Activated naive CD4-positive, alpha-beta T cell treated with anti-CD3 and anti-CD28 coated beads, Interleukin-2, amount 10 ng/mL, durations not matched to agents 7 days and 5 days (primary cell): Measurements from ENCODE around the gene LCE3E.
A peak's percentile ranks its signal among the peaks of the same experiment; 100 is the strongest.
"Not testable (repeated sequence)": the region's sequence is repeated elsewhere in the genome, so short reads cannot be mapped to it uniquely, and the experiment has no call there.

ENCODE experiments used
- CTCF ChIA-PET: fragments of 350-600 bp; sonication (Branson Sonifier 250); formaldehyde crosslinking; loops from one replicate; lab custom pipeline; 2021; ENCODE audit warnings: antibody characterized with exemption; lab: Charles Lee
- DNase-seq: peaks from one replicate; pipeline ENCODE4 v3.0.0-alpha.2; 2020
- H3K27ac Mint-ChIP-seq: one replicate; pipeline ENCODE4 v1.8.0; 2021; ENCODE audit warnings: mild to moderate bottlenecking, moderate library complexity, mixed read lengths
- H3K27me3 Mint-ChIP-seq: one replicate; pipeline ENCODE4 v1.8.0; 2021; ENCODE audit warnings: mild to moderate bottlenecking, mixed read lengths
- H3K36me3 Mint-ChIP-seq: one replicate; pipeline ENCODE4 v1.8.0; 2021; ENCODE audit warnings: mixed read lengths
- H3K4me1 Mint-ChIP-seq: one replicate; pipeline ENCODE4 v1.8.0; 2021; ENCODE audit warnings: mixed read lengths
- H3K4me3 Mint-ChIP-seq: one replicate; pipeline ENCODE4 v1.8.0; 2021; ENCODE audit warnings: mild to moderate bottlenecking, moderate library complexity, mixed read lengths
- H3K9me3 Mint-ChIP-seq: one replicate; pipeline ENCODE4 v1.8.0; 2021; ENCODE audit warnings: mixed read lengths

Gene LCE3E

GRCh38 chr1:152566681-152567080, at the start of gene LCE3E:
TSS of gene LCE3E (minus strand) at chr1:152566780. CDS start at chr1:152566208, 572 bp downstream.
- no peaks in the 10 kb centered on the region for H3K36me3 Mint-ChIP-seq
- no peaks in the 10 kb centered on the region for H3K9me3 Mint-ChIP-seq
- no peak within 1 kb of the TSS for H3K27ac Mint-ChIP-seq
- H3K4me1 Mint-ChIP-seq: no peaks in the 10 kb centered on the region
- H3K4me3 Mint-ChIP-seq: no peak within 1 kb of the TSS
- peaks cover 16% of the 10 kb centered on the region for H3K27me3 Mint-ChIP-seq
- CTCF ChIA-PET: no interaction called here
- no peak for DNase-seq

- Mint-ChIP-seq H3K27ac (no peak within 1 kb of the TSS), H3K4me1 (no peaks in the 10 kb centered on the region), H3K4me3 (no peak within 1 kb of the TSS), H3K36me3 (no peaks in the 10 kb centered on the region), H3K27me3 (no peaks in the 10 kb centered on the region), H3K9me3 (peaks cover 2% of the 10 kb centered on the region)
- DNase-seq: no peak
- CTCF ChIA-PET: no interaction called here
Observed at GRCh38 chr1:152613511-152613910, 46.9 kb upstream of the LCE3E start, which contains the start of gene LCE3B. TSS of gene LCE3B (plus strand) at chr1:152613811. CDS start at chr1:152613811, 0 bp downstream.

GRCh38 chr1:152599934-152600333, 33.4 kb upstream of the LCE3E start, which contains the start of gene LCE3C:
TSS of gene LCE3C (plus strand) at chr1:152600234. CDS start at chr1:152600732, 498 bp downstream.
- no peak within 1 kb of the TSS for H3K4me3 Mint-ChIP-seq
- H3K27me3 Mint-ChIP-seq: no peaks in the 10 kb centered on the region
- H3K4me1 Mint-ChIP-seq: no peaks in the 10 kb centered on the region
- no peak within 1 kb of the TSS for H3K27ac Mint-ChIP-seq
- CTCF ChIA-PET: no interaction called here
- no peak for DNase-seq
- H3K9me3 Mint-ChIP-seq: no peaks in the 10 kb centered on the region
- H3K36me3 Mint-ChIP-seq: no peaks in the 10 kb centered on the region

- Mint-ChIP-seq H3K27ac (no peak overlapping the region), H3K4me1 (no peaks in the 10 kb centered on the region), H3K4me3 (no peak overlapping the region), H3K27me3 (no peaks in the 10 kb centered on the region), H3K36me3 (no peaks in the 10 kb centered on the region), H3K9me3 (no peaks in the 10 kb centered on the region)
- CTCF ChIA-PET: no interaction called here
- no peak for DNase-seq
Observed at GRCh38 chr1:152596986-152597385, 30.4 kb upstream of the LCE3E start.

- Mint-ChIP-seq H3K36me3 (no peaks in the 10 kb centered on the region), H3K9me3 (no peaks in the 10 kb centered on the region)
- CTCF ChIA-PET: no interaction called here
Observed at GRCh38 chr1:152585586-152585985, 19.0 kb upstream of the LCE3E start.

GRCh38 chr1:152582647-152583046, 16.1 kb upstream of the LCE3E start:
- H3K36me3 Mint-ChIP-seq: no peaks in the 10 kb centered on the region
- H3K9me3 Mint-ChIP-seq: no peaks in the 10 kb centered on the region
- H3K4me3 Mint-ChIP-seq: no peak overlapping the region
- CTCF ChIA-PET: no interaction called here
- H3K27me3 Mint-ChIP-seq: peaks cover 11% of the 10 kb centered on the region
- no peaks in the 10 kb centered on the region for H3K4me1 Mint-ChIP-seq
- no peak overlapping the region for H3K27ac Mint-ChIP-seq
- no peak for DNase-seq

More at GRCh38 chr1:152585586-152585985, 19.0 kb upstream of the LCE3E start:
- Mint-ChIP-seq H3K4me1 (no peaks in the 10 kb centered on the region), H3K4me3 (no peak overlapping the region), H3K27me3 (peaks cover under 1% of the 10 kb centered on the region), H3K27ac (no peak overlapping the region)
- DNase-seq: no peak

GRCh38 chr1:152580433-152580832, 13.9 kb upstream of the LCE3E start, which contains the start of gene LCE3D:
TSS of gene LCE3D (minus strand) at chr1:152580516. CDS start at chr1:152579936, 580 bp downstream.
- no peak within 1 kb of the TSS for H3K27ac Mint-ChIP-seq
- H3K27me3 Mint-ChIP-seq: peaks cover 11% of the 10 kb centered on the region
- H3K4me1 Mint-ChIP-seq: no peaks in the 10 kb centered on the region
- DNase-seq: no peak
- H3K4me3 Mint-ChIP-seq: no peak within 1 kb of the TSS
- no peaks in the 10 kb centered on the region for H3K9me3 Mint-ChIP-seq
- CTCF ChIA-PET: interaction anchor here (1.9 kb wide), 1 partner anchor 38 kb away, joined by 4 read pairs; no protein-coding TSS in a partner anchor
- no peaks in the 10 kb centered on the region for H3K36me3 Mint-ChIP-seq

- CTCF ChIA-PET: interaction anchor here (1.3 to 1.9 kb wide), 2 partner anchors 38 to 44 kb away, joined by 3 to 4 read pairs; partner anchors contain the start of gene LCE3A
Observed at GRCh38 chr1:152579526-152579925, 12.9 kb upstream of the LCE3E start.

GRCh38 chr1:152577168-152577567, 10.6 kb upstream of the LCE3E start:
- DNase-seq: peak; percentile 10
- Mint-ChIP-seq H3K27me3 (peaks cover 28% of the 10 kb centered on the region), H3K27ac (no peak overlapping the region), H3K4me3 (no peak overlapping the region), H3K36me3 (no peaks in the 10 kb centered on the region), H3K4me1 (no peaks in the 10 kb centered on the region), H3K9me3 (no peaks in the 10 kb centered on the region)
- CTCF ChIA-PET: interaction anchor here (1.3 kb wide), 1 partner anchor 46 kb away, joined by 4 read pairs; the partner anchor contains the start of gene LCE3A

More at GRCh38 chr1:152579526-152579925, 12.9 kb upstream of the LCE3E start:
- H3K27me3 Mint-ChIP-seq: peaks cover 11% of the 10 kb centered on the region
- H3K36me3 Mint-ChIP-seq, H3K9me3 Mint-ChIP-seq, H3K27ac Mint-ChIP-seq, DNase-seq, H3K4me1 Mint-ChIP-seq, H3K4me3 Mint-ChIP-seq: not testable (repeated sequence)

GRCh38 chr1:152565535-152566215, 905 bp downstream of the LCE3E start:
- H3K9me3 Mint-ChIP-seq: no peaks in the 10 kb centered on the region
- no peak overlapping the region for H3K4me3 Mint-ChIP-seq
- no peak overlapping the region for H3K27ac Mint-ChIP-seq
- no peaks in the 10 kb centered on the region for H3K4me1 Mint-ChIP-seq
- DNase-seq: no peak
- H3K27me3 Mint-ChIP-seq: peaks cover 16% of the 10 kb centered on the region
- CTCF ChIA-PET: no interaction called here
- H3K36me3 Mint-ChIP-seq: no peaks in the 10 kb centered on the region

GRCh38 chr1:152565115-152565514, 1.5 kb downstream of the LCE3E start:
- CTCF ChIA-PET: no interaction called here
- Mint-ChIP-seq H3K36me3 (no peaks in the 10 kb centered on the region), H3K27me3 (peaks cover 16% of the 10 kb centered on the region)

GRCh38 chr1:152548358-152548757, 18.2 kb downstream of the LCE3E start:
- H3K4me1 Mint-ChIP-seq, H3K36me3 Mint-ChIP-seq, DNase-seq, H3K4me3 Mint-ChIP-seq, H3K27me3 Mint-ChIP-seq, H3K27ac Mint-ChIP-seq, CTCF ChIA-PET, H3K9me3 Mint-ChIP-seq: not testable (repeated sequence)

More at GRCh38 chr1:152565115-152565514, 1.5 kb downstream of the LCE3E start:
- H3K4me1 Mint-ChIP-seq: no peaks in the 10 kb centered on the region
- no peak overlapping the region for H3K4me3 Mint-ChIP-seq
- H3K27ac Mint-ChIP-seq: no peak overlapping the region
- H3K9me3 Mint-ChIP-seq: no peaks in the 10 kb centered on the region
- DNase-seq: no peak

GRCh38 chr1:152546704-152547103, 19.9 kb downstream of the LCE3E start:
- CTCF ChIA-PET: interaction anchor here (0.8 kb wide), 1 partner anchor 77 kb away, joined by 3 read pairs; the partner anchor contains the start of gene LCE3A
- Mint-ChIP-seq H3K36me3 (no peaks in the 10 kb centered on the region), H3K9me3 (no peaks in the 10 kb centered on the region), H3K4me1 (no peaks in the 10 kb centered on the region), H3K4me3 (no peak overlapping the region), H3K27me3 (peaks cover 3% of the 10 kb centered on the region), H3K27ac (no peak overlapping the region)
- no peak for DNase-seq

- no peak for DNase-seq
- Mint-ChIP-seq H3K27me3 (peaks cover 8% of the 10 kb centered on the region), H3K9me3 (no peaks in the 10 kb centered on the region), H3K4me3 (no peak overlapping the region), H3K27ac (no peak overlapping the region), H3K4me1 (no peaks in the 10 kb centered on the region), H3K36me3 (no peaks in the 10 kb centered on the region)
- CTCF ChIA-PET: no interaction called here
Observed at GRCh38 chr1:152543820-152544219, 22.8 kb downstream of the LCE3E start.

GRCh38 chr1:152539901-152540300, 26.7 kb downstream of the LCE3E start:
- no peak for DNase-seq
- CTCF ChIA-PET: no interaction called here
- peaks cover 8% of the 10 kb centered on the region for H3K27me3 Mint-ChIP-seq
- H3K27ac Mint-ChIP-seq: no peak overlapping the region
- no peak overlapping the region for H3K4me3 Mint-ChIP-seq
- H3K9me3 Mint-ChIP-seq: no peaks in the 10 kb centered on the region
- H3K4me1 Mint-ChIP-seq: no peaks in the 10 kb centered on the region
- no peaks in the 10 kb centered on the region for H3K36me3 Mint-ChIP-seq
